Adrenal gland (tissue), 5 donors: ENCODE measurements around the gene COQ10B.

Experiments used
- CTCF ChIP-seq, 6 experiments: fragments of 450-650 bp in 4 of 6; fragments of 200-600 bp in 2 of 6; sonication (generic) in 1 of 6; IDR thresholded peaks; 1 replicate in 5 of 6; 2 replicates in 1 of 6; pipeline versions ENCODE4 v1.5.1 to v1.8.0; 2016 to 2021; ENCODE audit warnings: antibody characterized with exemption in 6 of 6, mild to moderate bottlenecking in 2 of 6, moderate library complexity in 1 of 6
- POLR2A ChIP-seq, 2 donors: fragments of 450-650 bp; IDR thresholded peaks; one replicate each; pipeline ENCODE4 v1.6.1; 2017; ENCODE audit warnings: antibody characterized with exemption in 2 of 2, mild to moderate bottlenecking in 2 of 2, moderate library complexity in 1 of 2
- donor health status: DM: no; HTN: no; CAD: no.

GRCh38 chr2:197498937-197499593 is 45.7 kb downstream of the COQ10B start:
- TF ChIP-seq CTCF (IDR thresholded peaks at IDR 0.05) (no peak), POLR2A (IDR thresholded peaks at IDR 0.05) (peak; percentile 56 to 75)
